ENCODE measurements around the gene KRTAP10-11.
"Not testable (repeated sequence)": the region's sequence is repeated elsewhere in the genome, so short reads cannot be mapped to it uniquely, and the experiment has no call there.

The KRTAP10-11 gene

GRCh38 chr21:44625756-44626155 lies 20.5 kb upstream of the KRTAP10-11 start:
- H3K27ac Mint-ChIP-seq = no peak overlapping the region
- no peak overlapping the region for H3K4me3 Mint-ChIP-seq
- DNase-seq = no peak
- H3K36me3 Mint-ChIP-seq (ENCODE audit: low read depth) = peaks cover 2% of the 10 kb centered on the region
- H3K27me3 Mint-ChIP-seq = no peaks in the 10 kb centered on the region
- peaks cover 20% of the 10 kb centered on the region for H3K4me1 Mint-ChIP-seq (ENCODE audit: low read depth)
- peaks cover 46% of the 10 kb centered on the region for H3K9me3 Mint-ChIP-seq

- H3K4me3 Mint-ChIP-seq = no peak overlapping the region
- peaks cover 3% of the 10 kb centered on the region for H3K36me3 Mint-ChIP-seq (ENCODE audit: low read depth)
- peak; percentile 27 for DNase-seq
- H3K27ac Mint-ChIP-seq = no peak overlapping the region
- H3K27me3 Mint-ChIP-seq = no peaks in the 10 kb centered on the region
- peaks cover 49% of the 10 kb centered on the region for H3K9me3 Mint-ChIP-seq
- peaks cover 20% of the 10 kb centered on the region for H3K4me1 Mint-ChIP-seq (ENCODE audit: low read depth)
Measured at GRCh38 chr21:44626262-44626661, 20.0 kb upstream of the KRTAP10-11 start.

GRCh38 chr21:44626673-44627143 lies 19.5 kb upstream of the KRTAP10-11 start, which contains the start of gene KRTAP10-9:
Gene KRTAP10-9, plus strand, starts transcription at chr21:44627093. Its CDS starts 79 bp downstream, at chr21:44627172.
- DNase-seq = peak; percentile 15
- no peak within 1 kb of the TSS for H3K27ac Mint-ChIP-seq
- H3K4me1 Mint-ChIP-seq (ENCODE audit: low read depth) = peaks cover 20% of the 10 kb centered on the region
- no peaks in the 10 kb centered on the region for H3K27me3 Mint-ChIP-seq
- peaks cover 50% of the 10 kb centered on the region for H3K9me3 Mint-ChIP-seq
- H3K4me3 Mint-ChIP-seq = no peak within 1 kb of the TSS
- H3K36me3 Mint-ChIP-seq (ENCODE audit: low read depth) = peaks cover 3% of the 10 kb centered on the region

DNA sequence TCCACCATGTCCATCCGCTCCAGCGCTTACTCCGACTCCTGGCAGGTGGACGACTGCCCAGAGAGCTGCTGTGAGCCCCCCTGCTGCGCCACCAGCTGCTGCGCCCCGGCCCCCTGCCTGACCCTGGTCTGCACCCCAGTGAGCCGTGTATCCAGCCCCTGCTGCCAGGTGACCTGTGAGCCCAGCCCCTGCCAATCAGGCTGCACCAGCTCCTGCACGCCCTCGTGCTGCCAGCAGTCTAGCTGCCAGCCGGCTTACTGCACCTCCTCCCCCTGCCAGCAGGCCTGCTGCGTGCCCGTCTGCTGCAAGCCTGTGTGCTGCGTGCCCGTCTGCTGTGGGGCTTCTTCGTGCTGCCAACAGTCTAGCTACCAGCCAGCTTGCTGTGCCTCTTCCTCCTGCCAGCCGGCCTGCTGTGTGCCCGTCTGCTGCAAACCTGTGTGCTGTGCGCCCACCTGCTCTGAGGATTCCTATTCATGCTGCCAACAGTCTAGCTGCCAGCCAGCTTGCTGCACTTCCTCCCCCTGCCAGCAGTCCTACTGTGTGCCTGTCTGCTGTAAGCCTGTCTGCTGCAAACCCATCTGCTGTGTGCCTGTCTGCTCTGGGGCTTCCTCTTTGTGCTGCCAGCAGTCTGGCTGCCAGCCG lies 18.9 kb upstream of the KRTAP10-11 start:
- H3K4me1 Mint-ChIP-seq (ENCODE audit: low read depth) = peaks cover 20% of the 10 kb centered on the region
- H3K27ac Mint-ChIP-seq; H3K27me3 Mint-ChIP-seq; H3K4me3 Mint-ChIP-seq; H3K36me3 Mint-ChIP-seq (ENCODE audit: low read depth); DNase-seq: not testable (repeated sequence)
- peaks cover 51% of the 10 kb centered on the region for H3K9me3 Mint-ChIP-seq

DNA sequence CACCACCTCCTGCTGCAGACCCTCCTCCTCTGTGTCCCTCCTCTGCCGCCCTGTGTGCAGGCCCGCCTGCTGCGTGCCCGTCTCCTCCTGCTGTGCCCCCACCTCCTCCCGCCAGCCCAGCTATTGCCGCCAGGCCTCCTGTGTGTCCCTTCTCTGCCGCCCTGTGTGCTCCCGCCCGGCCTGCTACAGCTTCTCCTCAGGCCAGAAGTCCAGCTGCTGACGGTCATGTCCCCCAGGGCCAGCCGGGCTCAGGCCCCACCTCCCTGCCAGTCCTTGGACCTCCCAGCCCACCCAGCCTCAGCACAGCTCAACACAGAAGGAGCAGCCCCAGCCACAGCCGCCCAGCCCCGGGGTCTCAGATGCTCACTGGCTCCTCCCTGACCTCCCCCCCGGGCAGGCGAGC lies 18.4 kb upstream of the KRTAP10-11 start:
- H3K36me3 Mint-ChIP-seq (ENCODE audit: low read depth); H3K4me3 Mint-ChIP-seq; DNase-seq; H3K27ac Mint-ChIP-seq; H3K27me3 Mint-ChIP-seq: not testable (repeated sequence)
- H3K9me3 Mint-ChIP-seq = peaks cover 47% of the 10 kb centered on the region
- peaks cover 20% of the 10 kb centered on the region for H3K4me1 Mint-ChIP-seq (ENCODE audit: low read depth)

GRCh38 chr21:44628707-44629391 lies 17.4 kb upstream of the KRTAP10-11 start:
- no peak overlapping the region for H3K4me3 Mint-ChIP-seq
- H3K27me3 Mint-ChIP-seq = no peaks in the 10 kb centered on the region
- H3K36me3 Mint-ChIP-seq (ENCODE audit: low read depth) = peaks cover 3% of the 10 kb centered on the region
- peaks cover 20% of the 10 kb centered on the region for H3K4me1 Mint-ChIP-seq (ENCODE audit: low read depth)
- H3K27ac Mint-ChIP-seq = no peak overlapping the region
- no peak for DNase-seq
- peaks cover 41% of the 10 kb centered on the region for H3K9me3 Mint-ChIP-seq

GRCh38 chr21:44630440-44630839 lies 15.8 kb upstream of the KRTAP10-11 start:
- H3K4me1 Mint-ChIP-seq (ENCODE audit: low read depth) = peaks cover 20% of the 10 kb centered on the region
- peak overlapping the region; percentile 66 for H3K27ac Mint-ChIP-seq
- peaks cover 28% of the 10 kb centered on the region for H3K9me3 Mint-ChIP-seq
- DNase-seq = peak; percentile 28
- peaks cover 3% of the 10 kb centered on the region for H3K36me3 Mint-ChIP-seq (ENCODE audit: low read depth)
- H3K4me3 Mint-ChIP-seq = no peak overlapping the region
- H3K27me3 Mint-ChIP-seq = no peaks in the 10 kb centered on the region

GRCh38 chr21:44632067-44632466 lies 14.1 kb upstream of the KRTAP10-11 start:
- H3K4me1 Mint-ChIP-seq (ENCODE audit: low read depth) = peaks cover 18% of the 10 kb centered on the region
- DNase-seq = no peak
- no peak overlapping the region for H3K27ac Mint-ChIP-seq
- peaks cover 3% of the 10 kb centered on the region for H3K36me3 Mint-ChIP-seq (ENCODE audit: low read depth)
- H3K27me3 Mint-ChIP-seq = no peaks in the 10 kb centered on the region
- H3K9me3 Mint-ChIP-seq = peaks cover 28% of the 10 kb centered on the region
- no peak overlapping the region for H3K4me3 Mint-ChIP-seq

DNA sequence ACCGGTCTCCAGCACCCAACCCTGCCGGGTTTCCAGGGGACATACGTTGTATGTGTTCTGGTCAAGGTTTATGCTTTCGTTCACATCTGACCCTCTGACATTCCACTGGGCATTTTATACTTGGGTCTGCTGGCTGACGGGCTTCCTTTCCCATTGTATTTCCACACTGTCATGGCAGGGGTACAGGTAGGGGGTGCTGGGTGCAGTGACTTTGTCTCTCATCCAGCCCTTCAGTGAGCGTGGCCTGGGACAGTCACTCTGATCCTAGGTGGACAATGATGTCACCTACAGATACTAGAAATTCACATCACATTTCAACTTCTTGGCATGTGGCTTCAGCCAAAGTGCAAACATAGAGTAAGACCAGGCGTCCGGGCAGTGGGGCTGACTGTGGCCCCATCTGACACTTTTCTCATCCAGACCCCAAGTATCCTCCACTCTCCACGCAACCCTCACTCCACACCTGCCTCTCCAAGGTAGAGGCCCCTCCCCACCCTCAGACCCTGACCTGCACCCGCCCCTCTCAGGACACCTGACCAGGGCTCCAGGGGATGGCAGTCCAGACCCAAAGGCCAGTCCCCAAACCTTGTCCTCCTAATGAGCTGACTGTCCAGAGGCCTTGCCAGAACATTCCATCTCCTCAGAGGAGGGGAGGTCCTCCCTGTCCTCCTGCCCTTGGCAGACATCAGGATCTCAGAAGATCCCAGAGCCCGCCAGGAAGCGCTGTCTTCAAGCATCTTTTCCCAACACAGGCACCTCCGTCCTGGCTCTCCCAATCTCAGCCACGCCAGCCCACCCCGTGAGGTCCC lies 9.8 kb upstream of the KRTAP10-11 start:
- no peaks in the 10 kb centered on the region for H3K36me3 Mint-ChIP-seq (ENCODE audit: low read depth)
- H3K27me3 Mint-ChIP-seq = peaks cover 9% of the 10 kb centered on the region
- peaks cover 22% of the 10 kb centered on the region for H3K9me3 Mint-ChIP-seq
- no peaks in the 10 kb centered on the region for H3K4me1 Mint-ChIP-seq (ENCODE audit: low read depth)
- H3K4me3 Mint-ChIP-seq = no peak overlapping the region
- H3K27ac Mint-ChIP-seq = no peak overlapping the region
- no peak for DNase-seq

DNA sequence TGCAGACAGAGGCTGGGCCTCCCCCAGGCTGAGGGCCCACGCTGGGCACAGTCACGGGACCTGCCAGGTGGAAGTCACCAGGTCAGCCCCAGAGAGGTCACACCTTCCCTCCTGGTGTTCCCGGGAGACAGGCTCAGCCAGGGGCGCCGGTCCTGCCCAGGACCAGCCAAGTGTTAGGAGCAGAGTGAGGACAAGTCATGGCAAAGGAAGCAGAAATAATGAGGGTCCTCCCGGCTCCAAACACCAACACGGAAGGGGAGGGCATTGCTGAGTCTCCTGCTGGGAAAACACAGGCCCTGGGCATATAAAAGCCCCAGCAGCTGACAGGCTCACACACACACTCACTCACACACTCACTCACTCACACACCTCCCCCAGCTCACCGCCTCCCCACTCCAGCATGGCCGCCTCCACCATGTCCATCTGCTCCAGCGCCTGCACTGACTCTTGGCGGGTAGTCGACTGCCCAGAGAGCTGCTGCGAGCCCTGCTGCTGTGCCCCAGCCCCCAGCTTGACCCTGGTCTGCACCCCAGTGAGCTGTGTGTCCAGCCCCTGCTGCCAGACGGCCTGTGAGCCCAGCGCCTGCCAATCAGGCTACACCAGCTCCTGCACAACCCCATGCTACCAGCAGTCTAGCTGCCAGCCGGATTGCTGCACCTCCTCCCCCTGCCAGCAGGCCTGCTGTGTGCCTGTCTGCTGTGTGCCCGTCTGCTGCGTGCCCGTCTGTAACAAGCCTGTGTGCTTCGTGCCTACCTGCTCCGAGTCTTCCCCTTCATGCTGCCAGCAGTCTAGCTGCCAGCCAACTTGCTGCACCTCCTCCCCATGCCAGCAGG lies 9.0 kb upstream of the KRTAP10-11 start, which contains the start of gene KRTAP10-10:
Gene KRTAP10-10 (plus strand): TSS at position 339 of the 833 bp plus-strand sequence. CDS start 62 bp downstream, at position 401.
- H3K27me3 Mint-ChIP-seq = peaks cover 9% of the 10 kb centered on the region
- no peak within 1 kb of the TSS for H3K27ac Mint-ChIP-seq
- H3K4me3 Mint-ChIP-seq = no peak within 1 kb of the TSS
- H3K4me1 Mint-ChIP-seq (ENCODE audit: low read depth) = no peaks in the 10 kb centered on the region
- no peaks in the 10 kb centered on the region for H3K36me3 Mint-ChIP-seq (ENCODE audit: low read depth)
- no peak for DNase-seq
- H3K9me3 Mint-ChIP-seq = peaks cover 19% of the 10 kb centered on the region

DNA sequence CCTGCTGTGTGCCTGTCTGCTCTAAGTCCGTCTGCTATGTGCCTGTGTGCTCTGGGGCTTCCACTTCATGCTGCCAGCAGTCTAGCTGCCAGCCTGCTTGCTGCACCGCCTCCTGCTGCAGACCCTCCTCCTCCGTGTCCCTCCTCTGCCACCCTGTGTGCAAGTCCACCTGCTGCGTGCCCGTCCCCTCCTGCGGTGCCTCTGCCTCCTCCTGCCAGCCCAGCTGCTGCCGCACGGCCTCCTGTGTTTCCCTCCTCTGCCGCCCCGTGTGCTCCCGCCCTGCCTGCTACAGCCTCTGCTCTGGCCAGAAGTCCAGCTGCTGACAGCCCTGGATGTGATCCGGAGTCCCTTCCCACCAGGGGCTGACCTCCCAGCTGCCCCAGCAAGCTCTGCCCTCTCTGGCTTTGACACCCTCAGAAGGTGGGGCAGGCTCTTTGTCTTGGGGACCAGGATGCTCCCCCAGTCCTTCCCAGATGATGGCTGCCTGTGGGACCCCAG lies 8.3 kb upstream of the KRTAP10-11 start:
- not testable (repeated sequence) for H3K4me3 Mint-ChIP-seq; H3K4me1 Mint-ChIP-seq (ENCODE audit: low read depth); H3K27me3 Mint-ChIP-seq; H3K36me3 Mint-ChIP-seq (ENCODE audit: low read depth); DNase-seq; H3K27ac Mint-ChIP-seq
- H3K9me3 Mint-ChIP-seq = peaks cover 20% of the 10 kb centered on the region

- H3K27ac Mint-ChIP-seq; H3K4me1 Mint-ChIP-seq (ENCODE audit: low read depth); H3K4me3 Mint-ChIP-seq; H3K27me3 Mint-ChIP-seq; DNase-seq; H3K36me3 Mint-ChIP-seq (ENCODE audit: low read depth): not testable (repeated sequence)
- H3K9me3 Mint-ChIP-seq = peaks cover 24% of the 10 kb centered on the region
Measured at GRCh38 chr21:44638506-44639330, 7.5 kb upstream of the KRTAP10-11 start.

GRCh38 chr21:44639331-44639655 lies 6.9 kb upstream of the KRTAP10-11 start:
- no peaks in the 10 kb centered on the region for H3K4me1 Mint-ChIP-seq (ENCODE audit: low read depth)
- H3K27me3 Mint-ChIP-seq = peaks cover 9% of the 10 kb centered on the region
- DNase-seq = no peak
- H3K36me3 Mint-ChIP-seq (ENCODE audit: low read depth) = peaks cover 2% of the 10 kb centered on the region
- H3K4me3 Mint-ChIP-seq = no peak overlapping the region
- no peak overlapping the region for H3K27ac Mint-ChIP-seq
- H3K9me3 Mint-ChIP-seq = peaks cover 30% of the 10 kb centered on the region

All from activated T-cell treated with anti-CD3 and anti-CD28 coated beads, Interleukin-2, amount 50 U/mL, for 24 hours (primary cell).